Measurements from ENCODE around the gene PIK3C2G.

DNA sequence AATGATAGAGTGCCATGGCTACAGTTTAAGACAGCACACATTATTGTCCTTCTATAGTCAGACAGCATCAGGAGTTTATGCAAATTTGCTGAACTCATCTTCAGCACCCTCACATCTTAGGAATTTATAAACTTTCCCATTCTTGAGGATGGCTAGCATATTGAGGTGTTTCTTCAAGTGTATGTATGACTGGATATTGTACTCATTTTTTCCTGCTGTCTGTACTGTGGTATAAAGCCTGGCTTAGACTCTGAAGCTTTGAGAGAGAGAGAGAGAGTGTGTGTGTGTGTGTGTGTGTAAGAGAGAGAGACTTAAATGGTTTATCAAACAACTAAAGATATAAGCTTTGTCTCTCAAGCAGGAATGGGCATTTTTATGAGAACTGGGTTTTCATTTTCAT is 161.6 kb downstream of the PIK3C2G start:
- TF ChIP-seq RAD21 (conservative IDR thresholded peaks at IDR 0.05 in 1 of 2, IDR thresholded peaks at IDR 0.05 in 1 of 2) = no peak
- TF ChIP-seq, protein P1, sequence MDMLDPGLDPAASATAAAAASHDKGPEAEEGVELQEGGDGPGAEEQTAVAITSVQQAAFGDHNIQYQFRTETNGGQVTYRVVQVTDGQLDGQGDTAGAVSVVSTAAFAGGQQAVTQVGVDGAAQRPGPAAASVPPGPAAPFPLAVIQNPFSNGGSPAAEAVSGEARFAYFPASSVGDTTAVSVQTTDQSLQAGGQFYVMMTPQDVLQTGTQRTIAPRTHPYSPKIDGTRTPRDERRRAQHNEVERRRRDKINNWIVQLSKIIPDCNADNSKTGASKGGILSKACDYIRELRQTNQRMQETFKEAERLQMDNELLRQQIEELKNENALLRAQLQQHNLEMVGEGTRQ (IDR thresholded peaks at IDR 0.05) = no peak
- TF ChIP-seq KDM1A (IDR thresholded peaks at IDR 0.05; ENCODE audit: low read depth) = no peak
- TF ChIP-seq PHF8 (IDR thresholded peaks at IDR 0.05; ENCODE audit: borderline replicate concordance, low read depth) = no peak
- TF ChIP-seq, protein P2, sequence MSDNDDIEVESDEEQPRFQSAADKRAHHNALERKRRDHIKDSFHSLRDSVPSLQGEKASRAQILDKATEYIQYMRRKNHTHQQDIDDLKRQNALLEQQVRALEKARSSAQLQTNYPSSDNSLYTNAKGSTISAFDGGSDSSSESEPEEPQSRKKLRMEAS (IDR thresholded peaks at IDR 0.05) = no peak
- no peak for TF ChIP-seq CHD4 (IDR thresholded peaks at IDR 0.05; ENCODE audit: borderline replicate concordance)
